H1 (cell line): ENCODE results near the gene SP8. TPM values are rescaled to one million over a fixed set of nuclear protein-coding genes. Genes with fewer than 3 reads are reported as not detected.
A peak's percentile ranks its signal among the peaks of the same experiment; 100 is the strongest.

ENCODE experiments used
- SP1 ChIP-seq: IDR thresholded peaks from 2 replicates; pipeline ENCODE4 v1.6.1; 2011; ENCODE audit warnings: low read depth, low read length
- polyA plus RNA-seq, 7 experiments: library from polyadenylated mRNA; depleted of rRNA in 3 of 7; stranded (reverse) in 5 of 7; unstranded in 2 of 7; fragments of >200 nt in 5 of 7; fragments of 200-250 nt in 2 of 7; gene quantifications; 1 replicate in 5 of 7; 2 replicates in 1 of 7; 4 replicates in 1 of 7; pipeline versions ENCODE4 v1.2.1 to v1.2.3, GENCODE V29; 2011 to 2013; ENCODE audit warnings: missing spikeins in 2 of 7, mixed read lengths in 2 of 7
- total RNA-seq: library from RNA; stranded (reverse); fragmentation: NEBNext Ultra II Directional; extraction: Animal tissue kit (Norgen Biotek cat#: 25700); gene quantifications from 2 replicates; pipeline ENCODE4 v1.2.1, GENCODE V29; 2021
- TF ChIP-seq, protein P1 (sequence below): fragments of 300-600 bp; sonication (generic); IDR thresholded peaks from 2 replicates; pipeline ENCODE4 v1.7.1; 2012; ENCODE audit warnings: low read length, moderate library complexity, mild to moderate bottlenecking, inconsistent platforms; ENCODE audit not compliant: insufficient replicate concordance

SP8 gene
- total and polyA plus RNA-seq, 2 of the 8 experiments (the other 6 are each of a cell fraction or from before 2014, with no cell fraction given) = 11.3 to 12.0 TPM

DNA sequence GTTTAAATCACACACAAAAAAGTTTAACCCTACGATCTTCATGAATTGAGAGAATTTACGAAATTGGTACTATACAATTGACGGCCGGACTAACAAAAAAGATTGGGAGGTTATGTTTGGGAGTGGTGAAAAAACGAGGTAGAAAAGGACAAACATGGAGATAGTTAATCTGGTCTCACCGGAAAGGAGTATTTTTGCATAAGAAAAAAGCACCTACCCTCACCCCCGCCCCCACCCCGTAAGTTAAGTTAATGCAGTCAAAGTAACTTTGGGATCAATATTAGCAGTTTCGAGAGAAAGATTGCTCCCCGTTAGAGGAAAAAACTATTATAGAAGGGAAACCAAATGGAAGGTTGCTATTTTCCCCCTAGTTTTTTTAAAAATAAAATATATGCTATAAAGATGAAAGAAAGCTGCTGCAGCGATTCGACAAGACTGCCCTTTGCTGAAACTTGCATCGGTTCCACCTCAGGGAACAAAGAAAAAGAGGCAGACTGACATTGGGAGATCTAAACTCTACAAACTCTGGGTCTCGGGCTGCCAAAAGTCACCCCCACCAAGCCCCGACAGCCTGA is 3.5 kb downstream of the SP8 start (continued):
- TF ChIP-seq, protein P1, sequence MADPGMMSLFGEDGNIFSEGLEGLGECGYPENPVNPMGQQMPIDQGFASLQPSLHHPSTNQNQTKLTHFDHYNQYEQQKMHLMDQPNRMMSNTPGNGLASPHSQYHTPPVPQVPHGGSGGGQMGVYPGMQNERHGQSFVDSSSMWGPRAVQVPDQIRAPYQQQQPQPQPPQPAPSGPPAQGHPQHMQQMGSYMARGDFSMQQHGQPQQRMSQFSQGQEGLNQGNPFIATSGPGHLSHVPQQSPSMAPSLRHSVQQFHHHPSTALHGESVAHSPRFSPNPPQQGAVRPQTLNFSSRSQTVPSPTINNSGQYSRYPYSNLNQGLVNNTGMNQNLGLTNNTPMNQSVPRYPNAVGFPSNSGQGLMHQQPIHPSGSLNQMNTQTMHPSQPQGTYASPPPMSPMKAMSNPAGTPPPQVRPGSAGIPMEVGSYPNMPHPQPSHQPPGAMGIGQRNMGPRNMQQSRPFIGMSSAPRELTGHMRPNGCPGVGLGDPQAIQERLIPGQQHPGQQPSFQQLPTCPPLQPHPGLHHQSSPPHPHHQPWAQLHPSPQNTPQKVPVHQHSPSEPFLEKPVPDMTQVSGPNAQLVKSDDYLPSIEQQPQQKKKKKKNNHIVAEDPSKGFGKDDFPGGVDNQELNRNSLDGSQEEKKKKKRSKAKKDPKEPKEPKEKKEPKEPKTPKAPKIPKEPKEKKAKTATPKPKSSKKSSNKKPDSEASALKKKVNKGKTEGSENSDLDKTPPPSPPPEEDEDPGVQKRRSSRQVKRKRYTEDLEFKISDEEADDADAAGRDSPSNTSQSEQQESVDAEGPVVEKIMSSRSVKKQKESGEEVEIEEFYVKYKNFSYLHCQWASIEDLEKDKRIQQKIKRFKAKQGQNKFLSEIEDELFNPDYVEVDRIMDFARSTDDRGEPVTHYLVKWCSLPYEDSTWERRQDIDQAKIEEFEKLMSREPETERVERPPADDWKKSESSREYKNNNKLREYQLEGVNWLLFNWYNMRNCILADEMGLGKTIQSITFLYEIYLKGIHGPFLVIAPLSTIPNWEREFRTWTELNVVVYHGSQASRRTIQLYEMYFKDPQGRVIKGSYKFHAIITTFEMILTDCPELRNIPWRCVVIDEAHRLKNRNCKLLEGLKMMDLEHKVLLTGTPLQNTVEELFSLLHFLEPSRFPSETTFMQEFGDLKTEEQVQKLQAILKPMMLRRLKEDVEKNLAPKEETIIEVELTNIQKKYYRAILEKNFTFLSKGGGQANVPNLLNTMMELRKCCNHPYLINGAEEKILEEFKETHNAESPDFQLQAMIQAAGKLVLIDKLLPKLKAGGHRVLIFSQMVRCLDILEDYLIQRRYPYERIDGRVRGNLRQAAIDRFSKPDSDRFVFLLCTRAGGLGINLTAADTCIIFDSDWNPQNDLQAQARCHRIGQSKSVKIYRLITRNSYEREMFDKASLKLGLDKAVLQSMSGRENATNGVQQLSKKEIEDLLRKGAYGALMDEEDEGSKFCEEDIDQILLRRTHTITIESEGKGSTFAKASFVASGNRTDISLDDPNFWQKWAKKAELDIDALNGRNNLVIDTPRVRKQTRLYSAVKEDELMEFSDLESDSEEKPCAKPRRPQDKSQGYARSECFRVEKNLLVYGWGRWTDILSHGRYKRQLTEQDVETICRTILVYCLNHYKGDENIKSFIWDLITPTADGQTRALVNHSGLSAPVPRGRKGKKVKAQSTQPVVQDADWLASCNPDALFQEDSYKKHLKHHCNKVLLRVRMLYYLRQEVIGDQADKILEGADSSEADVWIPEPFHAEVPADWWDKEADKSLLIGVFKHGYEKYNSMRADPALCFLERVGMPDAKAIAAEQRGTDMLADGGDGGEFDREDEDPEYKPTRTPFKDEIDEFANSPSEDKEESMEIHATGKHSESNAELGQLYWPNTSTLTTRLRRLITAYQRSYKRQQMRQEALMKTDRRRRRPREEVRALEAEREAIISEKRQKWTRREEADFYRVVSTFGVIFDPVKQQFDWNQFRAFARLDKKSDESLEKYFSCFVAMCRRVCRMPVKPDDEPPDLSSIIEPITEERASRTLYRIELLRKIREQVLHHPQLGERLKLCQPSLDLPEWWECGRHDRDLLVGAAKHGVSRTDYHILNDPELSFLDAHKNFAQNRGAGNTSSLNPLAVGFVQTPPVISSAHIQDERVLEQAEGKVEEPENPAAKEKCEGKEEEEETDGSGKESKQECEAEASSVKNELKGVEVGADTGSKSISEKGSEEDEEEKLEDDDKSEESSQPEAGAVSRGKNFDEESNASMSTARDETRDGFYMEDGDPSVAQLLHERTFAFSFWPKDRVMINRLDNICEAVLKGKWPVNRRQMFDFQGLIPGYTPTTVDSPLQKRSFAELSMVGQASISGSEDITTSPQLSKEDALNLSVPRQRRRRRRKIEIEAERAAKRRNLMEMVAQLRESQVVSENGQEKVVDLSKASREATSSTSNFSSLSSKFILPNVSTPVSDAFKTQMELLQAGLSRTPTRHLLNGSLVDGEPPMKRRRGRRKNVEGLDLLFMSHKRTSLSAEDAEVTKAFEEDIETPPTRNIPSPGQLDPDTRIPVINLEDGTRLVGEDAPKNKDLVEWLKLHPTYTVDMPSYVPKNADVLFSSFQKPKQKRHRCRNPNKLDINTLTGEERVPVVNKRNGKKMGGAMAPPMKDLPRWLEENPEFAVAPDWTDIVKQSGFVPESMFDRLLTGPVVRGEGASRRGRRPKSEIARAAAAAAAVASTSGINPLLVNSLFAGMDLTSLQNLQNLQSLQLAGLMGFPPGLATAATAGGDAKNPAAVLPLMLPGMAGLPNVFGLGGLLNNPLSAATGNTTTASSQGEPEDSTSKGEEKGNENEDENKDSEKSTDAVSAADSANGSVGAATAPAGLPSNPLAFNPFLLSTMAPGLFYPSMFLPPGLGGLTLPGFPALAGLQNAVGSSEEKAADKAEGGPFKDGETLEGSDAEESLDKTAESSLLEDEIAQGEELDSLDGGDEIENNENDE = no peak
- TF ChIP-seq SP1 = peak; percentile 58; the same call in 1 of the 2 replicates
